ENCODE results near the gene ELK3.

The ELK3 gene

GRCh38 chr12:96228566-96229248 is 34.5 kb downstream of the ELK3 start:
- no peak for TF ChIP-seq CTCF (IDR thresholded peaks at IDR 0.05; ENCODE audit: borderline replicate concordance, control extremely low read depth, extremely low read depth, insufficient read depth, missing control alignments)
- no peak for DNase-seq (ENCODE audit: low spot score)
- in situ Hi-C loops (cut with MboI; ENCODE audit: low sequenced_read_pairs, unreplicated experiment), result no loop called here

GRCh38 chr12:96230646-96231045 is 36.5 kb downstream of the ELK3 start:
- in situ Hi-C loops (cut with MboI; ENCODE audit: low sequenced_read_pairs, unreplicated experiment), result no loop called here

GRCh38 chr12:96233168-96233567 is 39.0 kb downstream of the ELK3 start:
- DNase-seq (ENCODE audit: low spot score), result no peak
- in situ Hi-C loops (cut with MboI; ENCODE audit: low sequenced_read_pairs, unreplicated experiment), result no loop called here
- TF ChIP-seq CTCF (IDR thresholded peaks at IDR 0.05; ENCODE audit: borderline replicate concordance, control extremely low read depth, extremely low read depth, insufficient read depth, missing control alignments), result no peak

More at GRCh38 chr12:96230646-96231045, 36.5 kb downstream of the ELK3 start:
- no peak for DNase-seq (ENCODE audit: low spot score)
- no peak for TF ChIP-seq CTCF (IDR thresholded peaks at IDR 0.05; ENCODE audit: borderline replicate concordance, control extremely low read depth, extremely low read depth, insufficient read depth, missing control alignments)

- TF ChIP-seq CTCF (IDR thresholded peaks at IDR 0.05; ENCODE audit: borderline replicate concordance, control extremely low read depth, extremely low read depth, insufficient read depth, missing control alignments), result no peak
- in situ Hi-C loops (cut with MboI; ENCODE audit: low sequenced_read_pairs, unreplicated experiment), result no loop called here
- DNase-seq (ENCODE audit: low spot score), result no peak
Observed at GRCh38 chr12:96233939-96234461, 39.8 kb downstream of the ELK3 start.

GRCh38 chr12:96234591-96235483 is 40.7 kb downstream of the ELK3 start:
- TF ChIP-seq CTCF (IDR thresholded peaks at IDR 0.05; ENCODE audit: borderline replicate concordance, control extremely low read depth, extremely low read depth, insufficient read depth, missing control alignments), result no peak
- in situ Hi-C loops (cut with MboI; ENCODE audit: low sequenced_read_pairs, unreplicated experiment), result no loop called here
- no peak for DNase-seq (ENCODE audit: low spot score)

- no peak for DNase-seq (ENCODE audit: low spot score)
- in situ Hi-C loops (cut with MboI; ENCODE audit: low sequenced_read_pairs, unreplicated experiment), result no loop called here
- TF ChIP-seq CTCF (IDR thresholded peaks at IDR 0.05; ENCODE audit: borderline replicate concordance, control extremely low read depth, extremely low read depth, insufficient read depth, missing control alignments), result no peak
Observed at GRCh38 chr12:96235484-96235826, 41.3 kb downstream of the ELK3 start.
